Peyer's patch (tissue), 4 donors: ENCODE data around the gene PCDHB15. TPM values are rescaled to one million over a fixed set of nuclear protein-coding genes. Genes with fewer than 3 reads are reported as not detected.
"Not testable (repeated sequence)": the region's sequence is repeated elsewhere in the genome, so short reads cannot be mapped to it uniquely, and the experiment has no call there.

Source experiments
- DNase-seq, 3 donors: peaks; one replicate each; pipeline ENCODE4 v3.0.0-alpha.2; 2017 to 2019
- H3K27ac ChIP-seq, 4 donors: fragments of 200-600 bp; sonication (generic); one replicate each; pipeline ENCODE4 v1.5.1; 2016 to 2019
- H3K27me3 ChIP-seq, 2 donors: fragments of 200-600 bp; sonication (generic); one replicate each; pipeline ENCODE4 v1.5.1; 2019
- H3K36me3 ChIP-seq, 3 donors: fragments of 200-600 bp; sonication (generic); one replicate each; pipeline ENCODE4 v1.5.1; 2016 to 2019
- H3K4me1 ChIP-seq, 4 donors: fragments of 200-600 bp; sonication (generic); one replicate each; pipeline ENCODE4 v1.5.1; 2016 to 2019
- H3K4me3 ChIP-seq, 4 donors: fragments of 200-600 bp; sonication (generic); 1 replicate in 3 of 4; 2 replicates in 1 of 4; pipeline ENCODE4 v1.5.1; 2016 to 2019; ENCODE audit warnings: mild to moderate bottlenecking in 1 of 4
- H3K9me3 ChIP-seq, 4 donors: fragments of 200-600 bp; sonication (generic); one replicate each; pipeline ENCODE4 v1.5.1; 2016 to 2019; ENCODE audit warnings: mild to moderate bottlenecking in 1 of 4
- POLR2A ChIP-seq, 2 donors: fragments of 450-650 bp; IDR thresholded peaks; one replicate each; pipeline ENCODE4 v1.5.1; 2017; ENCODE audit warnings: antibody characterized with exemption in 2 of 2, mild to moderate bottlenecking in 2 of 2, moderate library complexity in 2 of 2
- total RNA-seq, 4 donors: library from RNA; depleted of rRNA; stranded (reverse); fragments of >200 nt; gene quantifications; one replicate each; pipeline ENCODE4 v1.1.0, GENCODE V29; 2016
- TF ChIP-seq, protein P1 (sequence below), 6 experiments: fragments of 450-650 bp in 4 of 6; fragments of 200-600 bp in 2 of 6; sonication (generic) in 1 of 6; IDR thresholded peaks; one replicate each; pipeline ENCODE4 v1.5.1; 2017 to 2019; ENCODE audit warnings: antibody characterized with exemption in 6 of 6, mild to moderate bottlenecking in 3 of 6, moderate library complexity in 1 of 6

PCDHB15 gene
- total RNA-seq, 4 donors from 2014 or later: 0.27 to 0.35 TPM; not detected in 2

- not testable (repeated sequence) for H3K27me3 ChIP-seq, H3K4me1 ChIP-seq, H3K4me3 ChIP-seq, DNase-seq, H3K27ac ChIP-seq, H3K36me3 ChIP-seq
- H3K9me3 ChIP-seq: peaks cover 0 to 27% (median 0%) of the 10 kb centered on the region in 4 donors
- TF ChIP-seq, protein P1, sequence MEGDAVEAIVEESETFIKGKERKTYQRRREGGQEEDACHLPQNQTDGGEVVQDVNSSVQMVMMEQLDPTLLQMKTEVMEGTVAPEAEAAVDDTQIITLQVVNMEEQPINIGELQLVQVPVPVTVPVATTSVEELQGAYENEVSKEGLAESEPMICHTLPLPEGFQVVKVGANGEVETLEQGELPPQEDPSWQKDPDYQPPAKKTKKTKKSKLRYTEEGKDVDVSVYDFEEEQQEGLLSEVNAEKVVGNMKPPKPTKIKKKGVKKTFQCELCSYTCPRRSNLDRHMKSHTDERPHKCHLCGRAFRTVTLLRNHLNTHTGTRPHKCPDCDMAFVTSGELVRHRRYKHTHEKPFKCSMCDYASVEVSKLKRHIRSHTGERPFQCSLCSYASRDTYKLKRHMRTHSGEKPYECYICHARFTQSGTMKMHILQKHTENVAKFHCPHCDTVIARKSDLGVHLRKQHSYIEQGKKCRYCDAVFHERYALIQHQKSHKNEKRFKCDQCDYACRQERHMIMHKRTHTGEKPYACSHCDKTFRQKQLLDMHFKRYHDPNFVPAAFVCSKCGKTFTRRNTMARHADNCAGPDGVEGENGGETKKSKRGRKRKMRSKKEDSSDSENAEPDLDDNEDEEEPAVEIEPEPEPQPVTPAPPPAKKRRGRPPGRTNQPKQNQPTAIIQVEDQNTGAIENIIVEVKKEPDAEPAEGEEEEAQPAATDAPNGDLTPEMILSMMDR (IDR thresholded peaks at IDR 0.05): peak in 3 of 6 experiments; percentile 9 to 25 (median 22)
Observed at GRCh38 chr5:141213656-141214339, 31.4 kb upstream of the PCDHB15 start, which contains the start of gene PCDHB13. Gene PCDHB13, plus strand, starts transcription at chr5:141213919. Its CDS starts 205 bp downstream, at chr5:141214124.

- not testable (repeated sequence) for H3K27ac ChIP-seq, H3K36me3 ChIP-seq, H3K4me3 ChIP-seq, H3K27me3 ChIP-seq, H3K4me1 ChIP-seq, DNase-seq
- H3K9me3 ChIP-seq: peaks cover 0 to 27% (median 0%) of the 10 kb centered on the region in 4 donors
Observed at GRCh38 chr5:141214583-141214982, 30.6 kb upstream of the PCDHB15 start.

GRCh38 chr5:141215504-141215903 is 29.7 kb upstream of the PCDHB15 start:
- H3K36me3 ChIP-seq, H3K4me3 ChIP-seq, H3K27ac ChIP-seq, DNase-seq, H3K4me1 ChIP-seq, H3K27me3 ChIP-seq: not testable (repeated sequence)
- H3K9me3 ChIP-seq: peaks cover 0 to 22% (median 0%) of the 10 kb centered on the region in 4 donors

GRCh38 chr5:141216035-141216434 is 29.2 kb upstream of the PCDHB15 start:
- not testable (repeated sequence) for H3K4me1 ChIP-seq, H3K36me3 ChIP-seq, H3K27ac ChIP-seq, H3K27me3 ChIP-seq, H3K4me3 ChIP-seq, DNase-seq
- peaks cover 0 to 22% (median 0%) of the 10 kb centered on the region in 4 donors for H3K9me3 ChIP-seq

DNA sequence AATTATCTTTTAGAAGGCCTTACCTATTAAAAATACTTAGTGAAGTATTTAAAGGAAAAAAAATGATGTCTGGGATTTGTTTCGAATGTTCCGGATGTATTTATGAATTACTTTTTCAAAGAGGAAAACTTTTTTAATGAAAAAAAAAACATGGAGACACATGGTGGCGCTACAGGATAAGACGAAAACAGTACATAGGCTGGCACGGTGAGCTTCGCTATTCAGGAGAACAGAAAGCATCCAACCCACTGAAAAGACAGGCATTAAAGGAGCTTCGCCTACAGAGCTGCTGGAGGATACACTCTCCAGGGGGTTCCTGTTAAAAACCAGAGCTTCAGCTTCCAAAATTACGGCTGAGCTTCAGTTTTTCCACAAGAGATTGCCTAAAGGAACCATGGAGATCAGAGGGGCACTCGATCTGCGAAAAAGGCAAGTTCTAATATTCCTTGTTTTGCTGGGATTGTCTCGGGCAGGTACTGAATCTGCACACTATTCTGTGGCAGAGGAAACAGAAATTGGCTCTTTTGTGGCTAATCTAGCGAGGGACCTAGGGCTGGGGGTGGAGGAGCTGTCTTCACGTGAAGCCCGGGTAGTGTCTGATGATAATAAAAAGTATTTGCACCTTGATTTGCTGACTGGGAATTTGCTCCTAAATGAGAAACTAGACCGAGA is 21.9 kb upstream of the PCDHB15 start, which contains the start of gene PCDHB14:
Gene PCDHB14 (plus strand): TSS at position 232 of the 672 bp plus-strand sequence. CDS start 163 bp downstream, at position 395.
- no peak for DNase-seq
- no peak for TF ChIP-seq POLR2A (IDR thresholded peaks at IDR 0.05)
- TF ChIP-seq, protein P1 (IDR thresholded peaks at IDR 0.05): peak in 1 of 6 experiments; percentile 8
- peak within 1 kb of the TSS in 1 of 4 donors; percentile 11 for H3K4me3 ChIP-seq
- H3K27me3 ChIP-seq: no peaks in the 10 kb centered on the region
- H3K4me1 ChIP-seq: no peaks in the 10 kb centered on the region
- peaks cover 0 to 28% (median 0%) of the 10 kb centered on the region in 4 donors for H3K9me3 ChIP-seq
- H3K36me3 ChIP-seq: no peaks in the 10 kb centered on the region
- H3K27ac ChIP-seq: no peak within 1 kb of the TSS

DNA sequence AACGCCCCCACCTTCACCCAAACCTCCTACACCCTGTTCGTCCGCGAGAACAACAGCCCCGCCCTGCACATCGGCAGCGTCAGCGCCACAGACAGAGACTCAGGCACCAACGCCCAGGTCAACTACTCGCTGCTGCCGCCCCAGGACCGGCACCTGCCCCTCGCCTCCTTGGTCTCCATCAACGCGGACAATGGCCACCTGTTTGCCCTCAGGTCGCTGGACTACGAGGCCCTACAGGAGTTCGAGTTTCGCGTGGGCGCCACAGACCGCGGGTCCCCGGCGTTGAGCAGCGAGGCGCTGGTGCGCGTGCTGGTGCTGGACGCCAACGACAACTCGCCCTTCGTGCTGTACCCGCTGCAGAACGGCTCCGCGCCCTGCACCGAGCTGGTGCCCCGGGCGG is 20.4 kb upstream of the PCDHB15 start:
- not testable (repeated sequence) for DNase-seq, H3K27ac ChIP-seq, H3K4me3 ChIP-seq, H3K27me3 ChIP-seq, H3K36me3 ChIP-seq, H3K4me1 ChIP-seq
- peaks cover 0 to 35% (median 0%) of the 10 kb centered on the region in 4 donors for H3K9me3 ChIP-seq

DNA sequence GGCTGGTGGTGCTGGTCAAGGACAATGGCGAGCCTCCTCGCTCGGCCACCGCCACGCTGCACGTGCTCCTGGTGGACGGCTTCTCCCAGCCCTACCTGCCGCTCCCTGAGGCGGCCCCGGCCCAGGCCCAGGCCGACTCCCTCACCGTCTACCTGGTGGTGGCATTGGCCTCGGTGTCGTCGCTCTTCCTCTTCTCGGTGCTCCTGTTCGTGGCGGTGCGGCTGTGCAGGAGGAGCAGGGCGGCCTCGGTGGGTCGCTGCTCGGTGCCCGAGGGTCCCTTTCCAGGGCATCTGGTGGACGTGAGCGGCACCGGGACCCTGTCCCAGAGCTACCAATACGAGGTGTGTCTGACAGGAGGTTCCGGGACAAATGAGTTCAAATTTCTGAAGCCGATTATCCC is 19.8 kb upstream of the PCDHB15 start:
- not testable (repeated sequence) for DNase-seq, H3K4me1 ChIP-seq, H3K36me3 ChIP-seq, H3K27ac ChIP-seq, H3K27me3 ChIP-seq, H3K4me3 ChIP-seq
- peaks cover 0 to 35% (median 0%) of the 10 kb centered on the region in 4 donors for H3K9me3 ChIP-seq

GRCh38 chr5:141234109-141234667 is 11.0 kb upstream of the PCDHB15 start:
- Histone ChIP-seq H3K27ac (no peak overlapping the region), H3K9me3 (peaks cover 0 to 41% (median 10%) of the 10 kb centered on the region in 4 donors), H3K4me3 (no peak overlapping the region), H3K36me3 (no peaks in the 10 kb centered on the region), H3K4me1 (no peaks in the 10 kb centered on the region), H3K27me3 (no peaks in the 10 kb centered on the region)
- TF ChIP-seq POLR2A (IDR thresholded peaks at IDR 0.05): no peak
- TF ChIP-seq, protein P1 (IDR thresholded peaks at IDR 0.05): peak in 1 of 6 experiments; percentile 5
- DNase-seq: no peak

- not testable (repeated sequence) for H3K36me3 ChIP-seq, H3K27me3 ChIP-seq, H3K4me3 ChIP-seq, H3K4me1 ChIP-seq, DNase-seq, H3K27ac ChIP-seq
- H3K9me3 ChIP-seq: peaks cover 0 to 52% (median 13%) of the 10 kb centered on the region in 4 donors
Observed at GRCh38 chr5:141235922-141236321, 9.3 kb upstream of the PCDHB15 start.
